ENCODE data around the gene AP1B1.

Gene AP1B1

GRCh38 chr22:29331658-29332300 lies 56.6 kb downstream of the AP1B1 start:
- no peaks in the 10 kb centered on the region for H3K9me3 ChIP-seq (ENCODE audit: low read depth, low read length)
- DNase-seq (ENCODE audit: low read depth, low spot score): no peak
- TF ChIP-seq POLR2AphosphoS5 (IDR thresholded peaks at IDR 0.05; ENCODE audit: borderline replicate concordance, low read depth, low read length) (no peak), FOXP2 (optimal IDR thresholded peaks at IDR 0.05; ENCODE audit: control extremely low read depth, extremely low read length, insufficient read depth) (no peak)
- H3K27ac ChIP-seq: no peak overlapping the region
- peaks cover 2% of the 10 kb centered on the region; the same call in 1 of the 2 replicates for H3K36me3 ChIP-seq (ENCODE audit: insufficient read depth, low read length)
- H3K9ac ChIP-seq (ENCODE audit: insufficient read length): no peak overlapping the region
- no peak overlapping the region for H3K4me3 ChIP-seq

- Histone ChIP-seq H3K9me3 (ENCODE audit: low read depth, low read length) (no peaks in the 10 kb centered on the region), H3K27ac (no peak overlapping the region), H3K36me3 (ENCODE audit: insufficient read depth, low read length) (peaks cover 1% of the 10 kb centered on the region; the same call in 1 of the 2 replicates), H3K9ac (ENCODE audit: insufficient read length) (no peak overlapping the region), H3K4me3 (no peak overlapping the region)
- no peak for DNase-seq (ENCODE audit: low read depth, low spot score)
- TF ChIP-seq FOXP2 (optimal IDR thresholded peaks at IDR 0.05; ENCODE audit: control extremely low read depth, extremely low read length, insufficient read depth): no peak
- TF ChIP-seq POLR2AphosphoS5 (IDR thresholded peaks at IDR 0.05; ENCODE audit: borderline replicate concordance, low read depth, low read length): no peak
- TF ChIP-seq EZH2 (IDR thresholded peaks at IDR 0.05): no peak
Observed at GRCh38 chr22:29331213-29331612, 57.2 kb downstream of the AP1B1 start.

GRCh38 chr22:29330753-29331152 lies 57.6 kb downstream of the AP1B1 start:
- no peak overlapping the region for H3K9ac ChIP-seq (ENCODE audit: insufficient read length)
- no peak for DNase-seq (ENCODE audit: low read depth, low spot score)

GRCh38 chr22:29330291-29330690 lies 58.1 kb downstream of the AP1B1 start:
- no peaks in the 10 kb centered on the region; the same call in 1 of the 2 replicates for H3K36me3 ChIP-seq (ENCODE audit: insufficient read depth, low read length)
- H3K27ac ChIP-seq: no peak overlapping the region
- no peak for DNase-seq (ENCODE audit: low read depth, low spot score)
- no peak overlapping the region for H3K9ac ChIP-seq (ENCODE audit: insufficient read length)
- no peak overlapping the region for H3K4me3 ChIP-seq
- no peak for TF ChIP-seq EZH2 (IDR thresholded peaks at IDR 0.05)
- no peak for TF ChIP-seq FOXP2 (optimal IDR thresholded peaks at IDR 0.05; ENCODE audit: control extremely low read depth, extremely low read length, insufficient read depth)
- no peak for TF ChIP-seq POLR2AphosphoS5 (IDR thresholded peaks at IDR 0.05; ENCODE audit: borderline replicate concordance, low read depth, low read length)
- H3K9me3 ChIP-seq (ENCODE audit: low read depth, low read length): no peaks in the 10 kb centered on the region

More at GRCh38 chr22:29330753-29331152, 57.6 kb downstream of the AP1B1 start:
- TF ChIP-seq POLR2AphosphoS5 (IDR thresholded peaks at IDR 0.05; ENCODE audit: borderline replicate concordance, low read depth, low read length): no peak
- no peak for TF ChIP-seq FOXP2 (optimal IDR thresholded peaks at IDR 0.05; ENCODE audit: control extremely low read depth, extremely low read length, insufficient read depth)
- TF ChIP-seq EZH2 (IDR thresholded peaks at IDR 0.05): no peak
- no peak overlapping the region for H3K4me3 ChIP-seq
- H3K9me3 ChIP-seq (ENCODE audit: low read depth, low read length): no peaks in the 10 kb centered on the region
- no peak overlapping the region for H3K27ac ChIP-seq
- no peaks in the 10 kb centered on the region; the same call in 1 of the 2 replicates for H3K36me3 ChIP-seq (ENCODE audit: insufficient read depth, low read length)

- H3K36me3 ChIP-seq (ENCODE audit: insufficient read depth, low read length): no peaks in the 10 kb centered on the region; the same call in 1 of the 2 replicates
Observed at GRCh38 chr22:29329581-29329980, 58.8 kb downstream of the AP1B1 start.

GRCh38 chr22:29328566-29329500 lies 59.5 kb downstream of the AP1B1 start:
- Histone ChIP-seq H3K36me3 (ENCODE audit: insufficient read depth, low read length) (no peaks in the 10 kb centered on the region; the same call in 1 of the 2 replicates), H3K9me3 (ENCODE audit: low read depth, low read length) (no peaks in the 10 kb centered on the region), H3K9ac (ENCODE audit: insufficient read length) (no peak overlapping the region), H3K27ac (no peak overlapping the region), H3K4me3 (no peak overlapping the region)
- no peak for TF ChIP-seq EZH2 (IDR thresholded peaks at IDR 0.05)
- TF ChIP-seq FOXP2 (optimal IDR thresholded peaks at IDR 0.05; ENCODE audit: control extremely low read depth, extremely low read length, insufficient read depth): no peak
- TF ChIP-seq POLR2AphosphoS5 (IDR thresholded peaks at IDR 0.05; ENCODE audit: borderline replicate concordance, low read depth, low read length): no peak
- DNase-seq (ENCODE audit: low read depth, low spot score): no peak

More at GRCh38 chr22:29329581-29329980, 58.8 kb downstream of the AP1B1 start:
- Histone ChIP-seq H3K9me3 (ENCODE audit: low read depth, low read length) (no peaks in the 10 kb centered on the region), H3K27ac (no peak overlapping the region), H3K9ac (ENCODE audit: insufficient read length) (no peak overlapping the region), H3K4me3 (no peak overlapping the region)
- no peak for DNase-seq (ENCODE audit: low read depth, low spot score)
- TF ChIP-seq EZH2 (IDR thresholded peaks at IDR 0.05): no peak
- no peak for TF ChIP-seq FOXP2 (optimal IDR thresholded peaks at IDR 0.05; ENCODE audit: control extremely low read depth, extremely low read length, insufficient read depth)
- TF ChIP-seq POLR2AphosphoS5 (IDR thresholded peaks at IDR 0.05; ENCODE audit: borderline replicate concordance, low read depth, low read length): no peak

GRCh38 chr22:29328055-29328454 lies 60.3 kb downstream of the AP1B1 start:
- TF ChIP-seq POLR2AphosphoS5 (IDR thresholded peaks at IDR 0.05; ENCODE audit: borderline replicate concordance, low read depth, low read length) (no peak), EZH2 (IDR thresholded peaks at IDR 0.05) (no peak), FOXP2 (optimal IDR thresholded peaks at IDR 0.05; ENCODE audit: control extremely low read depth, extremely low read length, insufficient read depth) (no peak)
- no peaks in the 10 kb centered on the region; the same call in 1 of the 2 replicates for H3K36me3 ChIP-seq (ENCODE audit: insufficient read depth, low read length)
- H3K4me3 ChIP-seq: no peak overlapping the region
- no peak overlapping the region for H3K27ac ChIP-seq
- DNase-seq (ENCODE audit: low read depth, low spot score): no peak
- H3K9me3 ChIP-seq (ENCODE audit: low read depth, low read length): no peaks in the 10 kb centered on the region
- no peak overlapping the region for H3K9ac ChIP-seq (ENCODE audit: insufficient read length)
